GM19023 (cell line): ENCODE data around the gene TYSND1.
A peak's percentile ranks its signal among the peaks of the same experiment; 100 is the strongest.
"Not testable (repeated sequence)": the region's sequence is repeated elsewhere in the genome, so short reads cannot be mapped to it uniquely, and the experiment has no call there.

ENCODE experiments used
- ATAC-seq: cut with Tn5 transposase; IDR thresholded peaks from one replicate; pipeline ENCODE4 v1.9.1; 2021; ENCODE audit warnings: mild to moderate bottlenecking, moderate library complexity; ENCODE audit not compliant: unreplicated experiment

The TYSND1 gene

GRCh38 chr10:70135046-70135445 is 11.5 kb downstream of the TYSND1 start:
- no peak for ATAC-seq

GRCh38 chr10:70132098-70133029 is 14.1 kb downstream of the TYSND1 start, which contains the start of gene AIFM2:
Gene AIFM2, minus strand, starts transcription at chr10:70132825. Its CDS starts 8,741 bp downstream, at chr10:70124084.
- ATAC-seq = peak; percentile 84

DNA sequence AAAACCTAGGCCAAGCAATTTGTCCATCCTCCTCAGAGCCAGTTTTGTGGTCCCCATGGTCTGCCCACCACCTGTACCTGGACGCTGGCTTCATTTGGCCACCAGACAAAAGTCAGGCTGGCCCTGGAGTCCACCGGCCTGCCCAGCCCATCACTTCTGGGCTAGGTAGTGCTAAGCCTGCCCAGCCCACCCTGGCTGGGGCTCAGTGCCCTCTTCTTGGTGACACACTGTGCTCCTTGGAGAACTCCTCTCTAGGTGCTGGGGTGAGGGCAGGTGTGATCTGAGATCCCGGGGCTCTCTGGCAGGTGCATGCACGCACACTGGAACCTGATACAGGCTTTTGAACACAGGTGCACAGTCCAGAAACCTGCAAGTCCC is 15.0 kb downstream of the TYSND1 start:
- no peak for ATAC-seq

- no peak for ATAC-seq
These were observed 15.5 kb downstream of the TYSND1 start for GRCh38 chr10:70130878-70131559.

DNA sequence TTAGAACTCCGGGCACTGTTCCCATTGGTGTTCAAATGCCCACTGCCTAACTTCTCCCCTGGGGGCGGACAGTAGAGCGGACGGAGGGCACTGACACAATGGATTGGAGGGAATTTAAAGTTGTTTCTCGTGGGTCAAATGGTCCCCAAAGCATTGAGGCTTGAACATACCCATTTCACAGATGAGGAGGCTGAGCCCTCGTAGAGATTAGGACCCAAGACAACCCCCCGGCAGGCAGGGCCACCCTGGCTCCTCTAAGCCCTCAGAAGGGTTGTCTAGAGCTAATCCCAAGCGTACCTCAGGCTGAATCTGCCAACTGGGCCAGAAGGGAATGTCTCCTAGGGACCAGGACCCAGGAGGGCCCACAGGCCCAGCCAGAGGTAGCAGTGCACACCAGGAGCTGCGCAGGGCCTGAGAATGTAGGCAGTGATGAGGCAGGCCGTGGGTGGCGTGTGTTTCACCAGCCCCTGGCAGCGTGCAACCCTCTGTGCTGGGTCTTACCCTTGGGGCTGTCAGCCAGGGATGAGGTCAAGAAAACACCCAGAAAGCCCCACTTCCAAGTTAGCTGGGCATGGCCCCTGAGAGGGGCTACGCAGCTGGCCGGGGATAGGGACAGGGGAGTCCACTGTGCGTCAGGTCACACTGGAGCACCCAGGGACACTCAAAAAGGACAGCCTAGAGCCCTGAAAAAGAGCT is 19.7 kb downstream of the TYSND1 start:
- ATAC-seq = no peak

GRCh38 chr10:70125918-70126552 is 20.5 kb downstream of the TYSND1 start:
- no peak for ATAC-seq

- ATAC-seq = no peak
These were observed 21.6 kb downstream of the TYSND1 start for GRCh38 chr10:70124918-70125317.

DNA sequence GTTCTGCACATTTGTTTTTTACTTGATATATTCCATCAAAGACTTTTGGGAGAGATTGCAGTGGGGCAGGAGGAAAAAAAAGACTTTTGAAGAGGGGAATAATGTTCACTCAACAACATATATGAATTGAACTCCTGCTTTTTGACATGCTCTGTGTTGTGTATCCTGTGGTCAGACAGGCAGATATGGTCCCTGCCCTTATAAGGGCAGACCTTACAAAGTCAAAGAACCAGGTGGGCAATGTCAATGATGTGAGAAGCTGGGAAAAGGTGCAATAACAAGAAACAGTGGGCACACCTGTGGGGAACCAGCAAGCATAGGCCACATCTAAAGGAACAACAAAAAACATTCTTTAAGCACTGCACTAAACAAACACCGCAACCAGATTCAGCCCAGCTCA is 22.1 kb downstream of the TYSND1 start:
- no peak for ATAC-seq

DNA sequence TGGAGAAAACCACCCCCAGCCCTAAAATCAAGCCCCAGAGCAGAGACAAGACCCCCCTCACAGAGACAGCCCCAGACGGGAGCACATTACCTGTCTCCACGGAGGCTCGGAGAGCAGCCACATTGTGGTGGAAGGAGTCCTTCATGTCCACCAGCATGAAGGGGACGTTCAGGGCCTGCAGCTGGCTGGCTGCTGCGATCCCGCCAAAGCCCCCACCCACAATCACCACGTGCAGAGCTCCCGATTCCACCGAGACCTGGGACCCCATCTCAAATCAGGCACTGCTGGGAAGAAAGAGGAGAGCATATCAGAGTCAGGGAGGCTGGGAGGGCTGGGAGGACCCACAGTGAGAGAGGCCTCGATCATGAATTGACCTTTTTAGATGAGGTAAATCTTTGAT is 22.7 kb downstream of the TYSND1 start:
- no peak for ATAC-seq

DNA sequence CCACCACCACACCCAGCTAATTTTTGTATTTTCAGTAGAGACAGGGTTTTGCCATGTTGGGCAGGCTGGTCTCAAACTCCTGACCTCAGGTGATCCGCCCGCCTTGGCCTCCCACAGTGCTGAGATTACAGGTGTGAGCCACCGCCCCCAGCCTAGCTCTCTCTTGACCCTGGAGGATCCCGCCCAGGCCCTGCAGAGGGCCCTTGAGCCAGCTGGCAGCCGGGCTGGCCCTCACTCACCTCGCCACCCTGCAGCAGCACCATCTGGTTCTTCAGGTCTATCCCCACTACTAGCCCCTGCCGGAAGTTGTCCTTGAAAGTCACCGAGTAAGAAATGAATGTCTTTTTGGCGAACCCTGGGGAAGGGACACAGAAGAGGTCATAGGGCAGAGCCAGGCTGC is 23.3 kb downstream of the TYSND1 start:
- not testable (repeated sequence) for ATAC-seq

GRCh38 chr10:70122742-70123141 is 23.8 kb downstream of the TYSND1 start:
- ATAC-seq = no peak

- no peak for ATAC-seq
These were observed 25.1 kb downstream of the TYSND1 start for GRCh38 chr10:70121281-70121949.

GRCh38 chr10:70120417-70120816 is 26.1 kb downstream of the TYSND1 start:
- ATAC-seq = no peak

DNA sequence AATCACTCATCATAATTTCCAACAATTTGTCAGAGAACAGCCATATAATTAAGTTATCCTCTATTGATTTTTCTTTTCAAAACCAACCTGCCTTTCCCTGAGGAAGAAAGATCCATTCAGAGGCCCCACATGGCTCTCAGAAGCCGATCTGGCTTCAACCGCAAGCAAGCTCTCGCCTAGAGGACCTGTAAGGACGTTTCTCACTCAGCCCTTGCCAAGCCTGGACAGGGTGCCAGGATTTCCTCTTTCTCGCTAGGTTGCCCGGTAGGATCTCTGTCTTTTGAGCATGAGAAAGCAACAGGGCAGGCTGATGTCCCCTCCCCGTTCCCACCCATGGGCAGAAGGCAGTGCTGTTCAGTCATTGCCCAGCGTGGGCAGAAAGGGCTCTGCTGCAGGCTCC is 26.9 kb downstream of the TYSND1 start:
- no peak for ATAC-seq

DNA sequence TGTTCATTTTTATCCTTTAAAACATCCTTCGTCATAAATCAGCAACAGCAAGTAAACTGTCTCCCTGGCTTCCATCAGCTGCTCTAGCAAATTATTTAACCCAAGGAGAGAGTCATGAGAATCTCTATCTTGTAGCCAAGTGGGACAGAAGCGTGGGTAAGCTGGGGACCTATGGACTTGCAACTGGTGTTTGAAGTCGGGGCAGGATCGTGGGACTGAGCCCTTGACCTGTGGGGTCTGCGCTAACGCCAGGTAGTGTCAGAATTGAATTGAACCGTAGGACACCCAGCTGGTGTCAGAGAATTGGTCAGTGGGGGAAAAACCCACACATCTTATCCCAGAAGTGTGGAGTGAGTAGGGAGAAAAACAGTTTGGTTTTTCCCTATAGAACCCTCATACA is 27.3 kb downstream of the TYSND1 start:
- ATAC-seq = no peak

DNA sequence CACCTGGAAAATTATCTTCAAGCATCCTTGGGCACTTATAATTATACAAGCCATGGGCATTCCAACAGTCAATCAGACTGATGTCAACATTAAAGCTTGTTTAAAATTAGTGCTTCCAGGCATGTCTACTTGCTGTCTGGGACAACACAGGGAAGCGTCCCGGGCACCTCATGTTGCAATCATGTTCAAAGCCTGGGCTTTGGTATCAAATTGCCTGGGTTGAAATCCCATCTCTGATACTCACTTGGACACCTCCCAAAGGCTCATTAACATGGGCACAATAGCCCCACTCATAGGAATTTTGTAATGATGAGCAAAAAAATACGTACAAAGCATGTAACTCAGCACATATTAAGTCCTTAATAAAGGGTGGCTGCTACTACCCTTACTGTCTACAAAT is 28.3 kb downstream of the TYSND1 start:
- no peak for ATAC-seq

GRCh38 chr10:70117646-70118045 is 28.9 kb downstream of the TYSND1 start:
- no peak for ATAC-seq

DNA sequence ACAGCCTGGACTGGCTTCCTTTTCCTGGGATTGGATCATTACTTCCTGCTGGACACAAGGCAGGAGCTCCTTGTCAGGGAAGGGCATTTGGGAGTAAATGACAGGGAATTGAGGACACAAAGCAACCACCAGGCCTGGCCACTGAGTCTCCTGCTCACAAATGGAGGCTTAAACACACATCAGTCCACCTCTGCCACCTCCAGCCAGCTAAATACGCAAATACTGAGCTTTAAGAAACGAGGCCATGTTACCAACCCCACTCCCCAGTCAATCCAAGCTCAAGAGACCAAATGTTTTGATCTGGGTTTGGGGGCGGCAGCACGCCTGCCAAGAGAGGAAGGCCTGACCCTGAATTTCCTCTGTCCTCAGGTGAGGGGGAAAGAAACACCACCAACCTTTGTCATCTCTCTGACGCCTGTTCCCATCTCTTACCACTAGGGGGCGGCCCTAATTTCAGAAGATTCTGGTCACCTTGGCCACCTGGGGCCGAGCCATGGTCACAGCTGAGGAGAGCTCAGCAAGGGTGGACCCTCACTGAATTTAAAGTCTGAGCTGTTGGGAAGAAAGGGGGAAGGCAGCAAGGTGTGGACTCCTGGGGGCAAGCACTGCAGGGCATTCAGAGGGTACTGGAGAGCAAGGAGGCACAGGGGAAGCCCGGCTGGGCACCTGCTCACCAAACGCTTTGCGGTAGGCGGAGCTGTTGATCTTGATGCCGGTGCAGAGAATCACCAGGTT is 30.4 kb downstream of the TYSND1 start:
- ATAC-seq = no peak

DNA sequence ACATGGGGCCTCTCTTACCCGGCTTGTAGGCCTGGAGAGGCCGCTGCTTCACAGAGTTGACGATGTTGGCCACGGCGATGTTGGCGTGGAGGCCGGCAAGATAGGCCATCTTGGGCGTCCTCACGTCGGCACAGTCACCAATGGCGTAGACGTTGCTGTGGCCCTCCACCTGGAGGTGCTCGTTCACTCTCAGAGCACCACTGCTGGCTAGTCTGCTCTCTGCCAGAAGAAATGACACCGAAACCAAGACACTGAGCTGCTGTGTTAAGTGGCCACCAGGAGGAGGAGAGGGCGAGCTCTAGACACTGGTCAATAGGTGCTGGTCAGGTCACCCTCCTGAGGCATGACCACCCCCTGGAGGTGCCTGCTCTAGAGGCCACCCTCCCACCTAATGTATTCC is 31.6 kb downstream of the TYSND1 start:
- ATAC-seq = no peak

DNA sequence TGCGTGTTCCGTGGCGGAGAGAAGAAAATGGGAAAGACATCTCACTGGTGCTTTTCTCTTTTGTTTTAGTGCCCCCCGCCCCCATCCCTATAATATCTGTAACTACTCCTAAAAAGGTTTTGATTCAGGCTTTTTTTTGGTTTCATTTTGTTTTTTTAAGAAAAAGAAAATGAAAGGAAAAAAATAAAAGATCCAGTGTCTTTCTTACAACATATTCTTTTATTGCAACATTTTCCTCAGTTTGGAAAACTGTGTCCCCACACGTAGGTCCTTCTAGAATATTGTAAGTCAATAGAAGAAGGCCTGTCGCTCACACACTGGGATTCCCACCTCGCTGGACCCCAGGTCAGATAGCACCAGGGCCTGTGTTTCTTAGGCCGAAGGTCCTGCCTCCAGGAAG is 34.4 kb downstream of the TYSND1 start:
- ATAC-seq = no peak
